ENCODE results near the gene SPTSSB. TPM values are rescaled to one million over a fixed set of nuclear protein-coding genes. Genes with fewer than 3 reads are reported as not detected.

The SPTSSB gene
- total RNA-seq, 1 experiment from 2014 or later, result 15.7 TPM

GRCh38 chr3:161314836-161315395 lies 56.4 kb downstream of the SPTSSB start (continued):
- no peak for TF ChIP-seq PRRX2 (CRISPR knock-in tag; IDR thresholded peaks at IDR 0.05)
- no peak for TF ChIP-seq GABPB1 (CRISPR knock-in tag; IDR thresholded peaks at IDR 0.05)

GRCh38 chr3:161310649-161311423 lies 60.5 kb downstream of the SPTSSB start:
- ChIA-PET POLR2A (no interaction called here), CTCF (no interaction called here)
- Mint-ChIP-seq H3K27me3 (ENCODE audit: low read depth) (no peaks in the 10 kb centered on the region; the same call in 1 of the 2 replicates), H3K4me3 (no peak overlapping the region), H3K4me1 (peaks cover 12% of the 10 kb centered on the region), H3K36me3 (peaks cover 11% of the 10 kb centered on the region; the same call in 1 of the 2 replicates), H3K27ac (no peak overlapping the region), H3K9me3 (peaks cover 39% of the 10 kb centered on the region)
- DNase-seq (ENCODE audit: low spot score), result no peak
- ATAC-seq, result peak; percentile 69
- TF ChIP-seq FOXK1 (CRISPR knock-in tag; IDR thresholded peaks at IDR 0.05) (no peak), USF2 (CRISPR knock-in tag; IDR thresholded peaks at IDR 0.05) (no peak), EMX1 (CRISPR knock-in tag; IDR thresholded peaks at IDR 0.05) (no peak), MXD4 (CRISPR knock-in tag; IDR thresholded peaks at IDR 0.05; ENCODE audit: borderline replicate concordance) (no peak), CREM (CRISPR knock-in tag; IDR thresholded peaks at IDR 0.05) (no peak), ZNF263 (CRISPR knock-in tag; IDR thresholded peaks at IDR 0.05; ENCODE audit: low read depth) (no peak)

DNA sequence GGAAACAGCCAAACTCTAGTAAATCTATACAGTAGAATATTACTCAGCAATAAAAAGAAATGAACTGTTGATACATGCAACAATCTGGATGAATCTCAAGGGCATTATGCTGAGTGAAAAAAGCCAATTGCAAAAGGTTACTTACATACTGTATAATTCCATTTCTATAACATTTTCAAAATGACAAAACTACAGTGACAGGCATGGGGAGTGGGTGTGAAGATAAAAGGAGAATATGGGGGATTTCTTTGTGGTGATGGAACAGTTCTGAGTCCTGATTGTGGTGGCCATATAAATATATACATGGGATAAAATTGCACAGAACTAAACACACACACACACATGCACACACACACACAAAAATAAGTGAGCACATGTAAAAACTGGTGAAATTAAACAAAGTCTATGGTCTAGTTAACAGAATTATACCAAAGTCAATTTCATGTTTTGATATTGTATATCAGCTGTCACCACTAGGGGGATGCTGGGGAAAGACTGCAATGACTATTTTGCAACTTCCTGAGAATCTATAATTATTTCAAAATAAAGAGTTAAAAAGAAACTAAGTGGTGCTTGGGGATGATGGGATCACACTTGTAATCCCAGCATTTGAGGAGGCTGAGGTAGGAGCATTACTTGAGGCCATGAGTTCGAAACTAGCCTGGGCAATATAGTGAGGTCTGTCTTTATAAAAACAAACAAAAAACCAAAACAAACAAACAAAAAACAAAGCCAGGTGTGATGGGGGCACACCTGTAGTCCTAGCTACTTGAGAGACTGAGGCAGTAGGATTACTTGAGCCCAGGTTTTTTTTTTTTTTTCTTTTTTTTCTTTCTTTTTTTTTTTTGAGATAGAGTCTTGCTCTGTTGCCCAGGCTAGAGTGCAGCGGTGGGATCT lies 66.0 kb downstream of the SPTSSB start:
- CTCF ChIA-PET, result interaction anchor here (0.8 to 1.5 kb wide), 2 partner anchors 12 to 15 kb away, joined by 3 to 9 read pairs; no protein-coding TSS in a partner anchor
- peaks cover 11% of the 10 kb centered on the region; the same call in 1 of the 2 replicates for H3K36me3 Mint-ChIP-seq
- H3K27ac Mint-ChIP-seq, result no peak overlapping the region
- H3K9me3 Mint-ChIP-seq, result peaks cover 22% of the 10 kb centered on the region
- H3K4me3 Mint-ChIP-seq, result no peak overlapping the region
- POLR2A ChIA-PET, result no interaction called here
- H3K27me3 Mint-ChIP-seq (ENCODE audit: low read depth), result no peaks in the 10 kb centered on the region; the same call in 1 of the 2 replicates
- DNase-seq (ENCODE audit: low spot score), result no peak
- ATAC-seq, result no peak
- TF ChIP-seq MLX (CRISPR knock-in tag; IDR thresholded peaks at IDR 0.05), result no peak
- peak; percentile 41; the same call in 1 of the 2 replicates for TF ChIP-seq CTCF (IDR thresholded peaks at IDR 0.05)
- H3K4me1 Mint-ChIP-seq, result peaks cover 4% of the 10 kb centered on the region

DNA sequence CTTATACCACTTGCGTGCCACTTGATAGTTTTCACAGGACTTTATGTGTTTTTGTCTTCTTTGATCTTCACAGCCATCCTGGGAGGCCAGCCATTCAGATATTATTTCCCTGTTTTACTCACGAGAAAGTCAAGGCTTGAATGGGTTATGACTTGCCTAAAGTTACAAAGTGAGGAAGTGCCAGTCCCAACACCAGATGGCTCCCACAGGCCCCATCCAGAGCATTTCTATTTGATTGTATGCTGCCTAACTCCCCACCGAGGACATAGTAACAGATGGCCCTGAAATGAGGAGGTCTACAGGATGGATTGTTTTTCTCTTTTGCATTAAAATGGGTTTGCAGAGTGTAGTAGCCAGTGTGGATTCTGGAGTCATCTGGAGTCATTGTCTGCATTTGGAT lies 74.5 kb downstream of the SPTSSB start:
- Mint-ChIP-seq H3K36me3 (peaks cover 33% of the 10 kb centered on the region), H3K27me3 (ENCODE audit: low read depth) (no peaks in the 10 kb centered on the region), H3K4me1 (no peaks in the 10 kb centered on the region), H3K4me3 (no peak overlapping the region), H3K9me3 (peaks cover 36% of the 10 kb centered on the region), H3K27ac (no peak overlapping the region)
- DNase-seq (ENCODE audit: low spot score) (no peak), ATAC-seq (no peak; the same call in 1 of the 2 replicates)
- ChIA-PET POLR2A (no interaction called here), CTCF (no interaction called here)
- TF ChIP-seq ZNF317 (CRISPR knock-in tag; IDR thresholded peaks at IDR 0.05; ENCODE audit: borderline replicate concordance, low read depth), result no peak
- TF ChIP-seq TEAD4 (CRISPR knock-in tag; IDR thresholded peaks at IDR 0.05), result no peak
- TF ChIP-seq TCF7 (CRISPR knock-in tag; IDR thresholded peaks at IDR 0.05; ENCODE audit: low read depth), result no peak
- no peak for TF ChIP-seq CBFB (CRISPR knock-in tag; IDR thresholded peaks at IDR 0.05; ENCODE audit: low read depth)
- TF ChIP-seq, protein P1, sequence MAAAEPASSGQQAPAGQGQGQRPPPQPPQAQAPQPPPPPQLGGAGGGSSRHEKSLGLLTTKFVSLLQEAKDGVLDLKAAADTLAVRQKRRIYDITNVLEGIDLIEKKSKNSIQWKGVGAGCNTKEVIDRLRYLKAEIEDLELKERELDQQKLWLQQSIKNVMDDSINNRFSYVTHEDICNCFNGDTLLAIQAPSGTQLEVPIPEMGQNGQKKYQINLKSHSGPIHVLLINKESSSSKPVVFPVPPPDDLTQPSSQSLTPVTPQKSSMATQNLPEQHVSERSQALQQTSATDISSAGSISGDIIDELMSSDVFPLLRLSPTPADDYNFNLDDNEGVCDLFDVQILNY (CRISPR knock-in tag; IDR thresholded peaks at IDR 0.05), result no peak
- TF ChIP-seq ZBTB21 (CRISPR knock-in tag; IDR thresholded peaks at IDR 0.05; ENCODE audit: borderline replicate concordance), result no peak
- TF ChIP-seq, protein P2, sequence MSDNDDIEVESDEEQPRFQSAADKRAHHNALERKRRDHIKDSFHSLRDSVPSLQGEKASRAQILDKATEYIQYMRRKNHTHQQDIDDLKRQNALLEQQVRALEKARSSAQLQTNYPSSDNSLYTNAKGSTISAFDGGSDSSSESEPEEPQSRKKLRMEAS (CRISPR knock-in tag; IDR thresholded peaks at IDR 0.05), result no peak
- TF ChIP-seq, protein P3, sequence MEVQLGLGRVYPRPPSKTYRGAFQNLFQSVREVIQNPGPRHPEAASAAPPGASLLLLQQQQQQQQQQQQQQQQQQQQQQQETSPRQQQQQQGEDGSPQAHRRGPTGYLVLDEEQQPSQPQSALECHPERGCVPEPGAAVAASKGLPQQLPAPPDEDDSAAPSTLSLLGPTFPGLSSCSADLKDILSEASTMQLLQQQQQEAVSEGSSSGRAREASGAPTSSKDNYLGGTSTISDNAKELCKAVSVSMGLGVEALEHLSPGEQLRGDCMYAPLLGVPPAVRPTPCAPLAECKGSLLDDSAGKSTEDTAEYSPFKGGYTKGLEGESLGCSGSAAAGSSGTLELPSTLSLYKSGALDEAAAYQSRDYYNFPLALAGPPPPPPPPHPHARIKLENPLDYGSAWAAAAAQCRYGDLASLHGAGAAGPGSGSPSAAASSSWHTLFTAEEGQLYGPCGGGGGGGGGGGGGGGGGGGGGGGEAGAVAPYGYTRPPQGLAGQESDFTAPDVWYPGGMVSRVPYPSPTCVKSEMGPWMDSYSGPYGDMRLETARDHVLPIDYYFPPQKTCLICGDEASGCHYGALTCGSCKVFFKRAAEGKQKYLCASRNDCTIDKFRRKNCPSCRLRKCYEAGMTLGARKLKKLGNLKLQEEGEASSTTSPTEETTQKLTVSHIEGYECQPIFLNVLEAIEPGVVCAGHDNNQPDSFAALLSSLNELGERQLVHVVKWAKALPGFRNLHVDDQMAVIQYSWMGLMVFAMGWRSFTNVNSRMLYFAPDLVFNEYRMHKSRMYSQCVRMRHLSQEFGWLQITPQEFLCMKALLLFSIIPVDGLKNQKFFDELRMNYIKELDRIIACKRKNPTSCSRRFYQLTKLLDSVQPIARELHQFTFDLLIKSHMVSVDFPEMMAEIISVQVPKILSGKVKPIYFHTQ (CRISPR knock-in tag; IDR thresholded peaks at IDR 0.05), result no peak
- TF ChIP-seq SMAD3 (CRISPR knock-in tag; IDR thresholded peaks at IDR 0.05; ENCODE audit: borderline replicate concordance), result no peak
- TF ChIP-seq ZNF416 (CRISPR knock-in tag; IDR thresholded peaks at IDR 0.05), result no peak
